Measurements from ENCODE around the gene NAA80.

NAA80 gene

GRCh38 chr3:50298836-50299637 is at the start of gene NAA80, which contains the start of gene HYAL3:
Gene NAA80 (minus strand): TSS chr3:50299405. CDS start chr3:50297463, 1,942 bp downstream.
Gene HYAL3 (minus strand): TSS chr3:50299405. CDS start chr3:50295602, 3,803 bp downstream.
- FAIRE-seq = peak; percentile 99

- peak; percentile 91 for FAIRE-seq
Measured at GRCh38 chr3:50347187-50347813, 48.1 kb upstream of the NAA80 start.

GRCh38 chr3:50345586-50346234 is 46.5 kb upstream of the NAA80 start, which contains the start of gene ZMYND10:
Gene ZMYND10 (minus strand): TSS chr3:50345732. CDS start chr3:50345579, 153 bp downstream.
- FAIRE-seq = no peak

- FAIRE-seq = no peak
Measured at GRCh38 chr3:50345008-50345407, 45.8 kb upstream of the NAA80 start.

GRCh38 chr3:50342813-50343633 is 43.8 kb upstream of the NAA80 start:
- no peak for FAIRE-seq

GRCh38 chr3:50341996-50342650 is 42.9 kb upstream of the NAA80 start:
- no peak for FAIRE-seq

- FAIRE-seq = no peak
Measured at GRCh38 chr3:50341537-50341936, 42.3 kb upstream of the NAA80 start.

GRCh38 chr3:50340448-50341329 is 41.5 kb upstream of the NAA80 start, which contains the start of gene RASSF1:
Gene RASSF1 (minus strand): TSS chr3:50340836. CDS start chr3:50340805, 31 bp downstream.
- no peak for FAIRE-seq

GRCh38 chr3:50340147-50340447 is 40.9 kb upstream of the NAA80 start:
- no peak for FAIRE-seq

GRCh38 chr3:50339485-50340146 is 40.4 kb upstream of the NAA80 start:
- no peak for FAIRE-seq

GRCh38 chr3:50338965-50339364 is 39.8 kb upstream of the NAA80 start:
- FAIRE-seq = no peak

- FAIRE-seq = peak; percentile 98
Measured at GRCh38 chr3:50337175-50337861, 38.1 kb upstream of the NAA80 start.

GRCh38 chr3:50336452-50337174 is 37.4 kb upstream of the NAA80 start:
- FAIRE-seq = no peak

GRCh38 chr3:50334339-50335075 is 35.3 kb upstream of the NAA80 start:
- FAIRE-seq = no peak

GRCh38 chr3:50333744-50334328 is 34.6 kb upstream of the NAA80 start:
- no peak for FAIRE-seq

- no peak for FAIRE-seq
Measured at GRCh38 chr3:50331364-50331907, 32.2 kb upstream of the NAA80 start.

GRCh38 chr3:50330330-50330729 is 31.1 kb upstream of the NAA80 start:
- no peak for FAIRE-seq

Measured in G401.6 (cell line).